PFSK-1 (cell line): Measurements from ENCODE around the gene RASGRP4.

Experiments used
- POLR2AphosphoS5 ChIP-seq: IDR thresholded peaks from 2 replicates; pipeline ENCODE4 v1.6.1; 2012; ENCODE audit warnings: low read depth, mild to moderate bottlenecking, control low read depth, low read length, moderate library complexity
- REST ChIP-seq, 2 experiments: IDR thresholded peaks; 2 replicates each; pipeline versions ENCODE4 v1.6.1 to v1.8.0; 2011 to 2012; ENCODE audit warnings: low read depth in 2 of 2, low read length in 2 of 2, control low read depth in 1 of 2, inconsistent platforms in 1 of 2, mild to moderate bottlenecking in 1 of 2, moderate library complexity in 1 of 2; ENCODE audit not compliant: insufficient read depth in 1 of 2
- SIN3A ChIP-seq: IDR thresholded peaks from 2 replicates; pipeline ENCODE4 v1.6.1; 2012; ENCODE audit warnings: mild to moderate bottlenecking, low read length, moderate library complexity, borderline replicate concordance; ENCODE audit not compliant: insufficient read depth
- TAF1 ChIP-seq: IDR thresholded peaks from 2 replicates; pipeline ENCODE4 v1.6.1; 2012; ENCODE audit warnings: low read length, control low read depth, borderline replicate concordance; ENCODE audit not compliant: insufficient read depth

- TF ChIP-seq POLR2AphosphoS5: no peak
- no peak for TF ChIP-seq REST (IDR thresholded peaks at IDR 0.05; ENCODE audit: insufficient read depth in 1 of 2, low read depth in 2 of 2, low read length in 2 of 2)
- no peak for TF ChIP-seq TAF1
- TF ChIP-seq SIN3A: no peak
Measured at GRCh38 chr19:38437917-38438316, 11.9 kb upstream of the RASGRP4 start.
